Measurements from ENCODE around the gene CCDC180. TPM values are rescaled to one million over a fixed set of nuclear protein-coding genes. Genes with fewer than 3 reads are reported as not detected.

CCDC180 gene
- total RNA-seq, 2 experiments from 2014 or later: 1.9 to 2.0 TPM

GRCh38 chr9:97348871-97349270 lies 41.4 kb downstream of the CCDC180 start:
- Mint-ChIP-seq H3K9me3 (no peaks in the 10 kb centered on the region), H3K27me3 (ENCODE audit: low read depth) (no peaks in the 10 kb centered on the region), H3K4me3 (no peak overlapping the region), H3K36me3 (ENCODE audit: low read depth) (peaks cover 11% of the 10 kb centered on the region), H3K4me1 (ENCODE audit: low read depth) (no peaks in the 10 kb centered on the region), H3K27ac (no peak overlapping the region)
- CTCF ChIA-PET: no interaction called here
- intact Hi-C loops (cut with micrococcal nuclease): no loop called here
- DNase-seq: no peak

- intact Hi-C loops (cut with micrococcal nuclease): no loop called here
- Mint-ChIP-seq H3K27ac (no peak overlapping the region), H3K4me1 (ENCODE audit: low read depth) (no peaks in the 10 kb centered on the region), H3K4me3 (no peak overlapping the region), H3K36me3 (ENCODE audit: low read depth) (peaks cover 9% of the 10 kb centered on the region), H3K27me3 (ENCODE audit: low read depth) (no peaks in the 10 kb centered on the region), H3K9me3 (no peaks in the 10 kb centered on the region)
- DNase-seq: no peak
- CTCF ChIA-PET: no interaction called here
Observed at GRCh38 chr9:97349400-97349799, 41.9 kb downstream of the CCDC180 start.

GRCh38 chr9:97354637-97355036 lies 47.2 kb downstream of the CCDC180 start:
- intact Hi-C loops (cut with micrococcal nuclease): no loop called here
- no peaks in the 10 kb centered on the region for H3K4me1 Mint-ChIP-seq (ENCODE audit: low read depth)
- no peak for DNase-seq
- peaks cover 3% of the 10 kb centered on the region for H3K36me3 Mint-ChIP-seq (ENCODE audit: low read depth)
- H3K27ac Mint-ChIP-seq: no peak overlapping the region
- CTCF ChIA-PET: no interaction called here
- no peaks in the 10 kb centered on the region for H3K9me3 Mint-ChIP-seq
- no peak overlapping the region for H3K4me3 Mint-ChIP-seq
- no peaks in the 10 kb centered on the region for H3K27me3 Mint-ChIP-seq (ENCODE audit: low read depth)

- CTCF ChIA-PET: no interaction called here
- Mint-ChIP-seq H3K27ac (no peak overlapping the region), H3K4me3 (no peak overlapping the region)
Observed at GRCh38 chr9:97357056-97357455, 49.6 kb downstream of the CCDC180 start.

More at GRCh38 chr9:97357056-97357455, 49.6 kb downstream of the CCDC180 start:
- no peaks in the 10 kb centered on the region for H3K36me3 Mint-ChIP-seq (ENCODE audit: low read depth)
- H3K9me3 Mint-ChIP-seq: no peaks in the 10 kb centered on the region
- intact Hi-C loops (cut with micrococcal nuclease): no loop called here
- no peaks in the 10 kb centered on the region for H3K4me1 Mint-ChIP-seq (ENCODE audit: low read depth)
- no peak for DNase-seq
- H3K27me3 Mint-ChIP-seq (ENCODE audit: low read depth): no peaks in the 10 kb centered on the region

Other genes with a start within 250 kb of the CCDC180 start
- 1 to 10 TPM; 6.9 to 7.4 TPM for gene TDRD7, start 104.4 kb downstream of the CCDC180 start, total RNA-seq
- gene TMOD1, start 194.0 kb downstream of the CCDC180 start, total RNA-seq: 1 to 10 TPM; 1.2 to 1.4 TPM